NCI-H2081 (cell line): ENCODE measurements around the gene MZB1.

ENCODE experiments used
- DNase-seq, 2 experiments: peaks; one replicate each; lab custom pipeline; 2025; lab: John Stamatoyannopoulos, UW

MZB1 gene, protein sequence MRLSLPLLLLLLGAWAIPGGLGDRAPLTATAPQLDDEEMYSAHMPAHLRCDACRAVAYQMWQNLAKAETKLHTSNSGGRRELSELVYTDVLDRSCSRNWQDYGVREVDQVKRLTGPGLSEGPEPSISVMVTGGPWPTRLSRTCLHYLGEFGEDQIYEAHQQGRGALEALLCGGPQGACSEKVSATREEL

DNA sequence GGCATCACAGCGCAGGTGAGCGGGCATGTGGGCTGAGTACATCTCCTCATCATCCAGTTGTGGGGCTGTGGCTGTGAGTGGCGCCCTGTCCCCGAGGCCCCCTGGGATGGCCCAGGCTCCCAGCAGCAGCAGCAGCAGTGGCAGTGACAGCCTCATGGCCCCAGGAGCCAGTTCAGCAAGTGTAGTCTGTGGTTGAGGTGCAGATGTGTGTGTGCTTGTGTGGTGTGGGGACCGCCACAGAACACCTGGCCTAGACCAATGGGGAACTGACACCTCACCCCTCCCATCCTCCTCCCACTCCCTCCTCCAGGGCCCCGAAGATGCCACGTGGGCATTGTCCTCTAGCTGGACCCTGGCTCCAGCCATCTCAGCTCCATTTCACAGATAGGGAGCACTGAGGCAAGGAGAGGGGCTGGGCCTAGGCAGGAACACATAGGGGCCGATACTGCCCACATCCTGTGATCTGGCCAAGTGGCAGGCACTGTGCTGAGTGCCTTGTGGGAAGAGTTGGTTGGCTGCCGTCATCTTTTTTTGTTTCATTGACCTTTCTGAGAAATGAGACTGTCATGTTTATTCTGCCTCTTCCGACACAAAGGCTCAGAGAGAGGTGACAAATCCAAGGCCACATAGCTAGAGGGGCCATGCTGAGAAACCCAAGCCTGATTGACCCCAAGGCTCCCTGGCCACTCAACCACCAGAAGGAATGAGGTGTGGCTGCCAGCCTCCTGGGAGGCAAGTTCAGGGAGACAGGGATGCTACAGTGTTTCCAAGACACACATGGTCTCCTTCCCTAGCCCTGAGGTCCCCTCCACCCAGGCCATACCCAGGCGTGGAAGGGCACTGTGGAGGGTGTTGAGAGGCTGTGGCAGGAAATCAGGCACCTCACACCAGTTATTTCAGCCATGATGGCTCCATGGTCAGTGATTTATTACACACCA is at the start of gene MZB1:
Gene MZB1 (minus strand): TSS at position 213 of the 938 bp plus-strand sequence. CDS start 57 bp downstream, at position 156.
- no peak for DNase-seq

GRCh38 chr5:139439013-139439903 is 49.5 kb upstream of the MZB1 start, which contains the start of gene DNAJC18:
Gene DNAJC18, minus strand, starts transcription at chr5:139439525. Its CDS starts 80 bp downstream, at chr5:139439445.
- DNase-seq = peak; percentile 83 to 88

GRCh38 chr5:139438707-139439012 is 48.9 kb upstream of the MZB1 start:
- DNase-seq = no peak

DNA sequence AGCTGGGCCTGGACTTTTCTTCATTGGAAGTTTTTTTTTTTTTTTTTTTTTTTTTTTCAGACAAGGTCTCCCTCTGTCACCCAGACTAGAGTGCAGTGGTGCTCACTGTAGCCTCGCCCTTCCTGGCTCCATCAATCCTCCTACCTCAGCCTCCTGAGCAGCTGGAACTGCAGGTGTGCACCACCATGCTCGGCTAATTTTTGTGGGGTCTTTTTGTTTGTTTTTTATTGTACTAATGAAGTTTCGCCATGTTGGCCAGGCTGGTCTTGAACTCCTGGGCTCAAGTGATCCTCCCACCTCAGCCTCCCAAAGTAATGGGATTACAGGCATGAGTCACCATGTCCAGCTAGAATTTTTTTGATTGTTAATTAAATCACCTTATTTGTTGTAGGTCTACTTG is 46.0 kb upstream of the MZB1 start:
- DNase-seq = no peak

- no peak for DNase-seq
These were observed 42.0 kb upstream of the MZB1 start for GRCh38 chr5:139431706-139432105.

- DNase-seq = no peak
These were observed 40.3 kb upstream of the MZB1 start for GRCh38 chr5:139430015-139430414.

- no peak for DNase-seq
These were observed 36.6 kb upstream of the MZB1 start for GRCh38 chr5:139426203-139426885.

DNA sequence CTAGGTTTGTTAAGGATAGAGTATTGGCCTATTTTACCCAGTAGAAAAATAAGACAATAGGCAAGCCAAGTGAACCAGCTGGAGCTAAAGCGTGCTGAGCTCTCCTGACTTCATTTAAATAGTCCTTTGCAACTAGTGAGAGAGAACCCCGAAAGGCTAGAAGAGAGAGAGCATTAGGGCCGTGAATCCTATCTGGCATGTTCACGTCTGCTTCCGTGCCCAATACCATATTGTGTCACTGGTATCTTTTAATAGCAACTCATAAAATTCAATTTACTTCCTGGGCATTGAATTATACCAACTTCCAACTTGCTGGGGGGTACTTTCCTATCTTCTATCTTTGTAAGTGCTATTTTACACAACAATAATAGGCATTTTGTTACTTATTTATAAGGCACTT is 35.8 kb upstream of the MZB1 start:
- no peak for DNase-seq

DNA sequence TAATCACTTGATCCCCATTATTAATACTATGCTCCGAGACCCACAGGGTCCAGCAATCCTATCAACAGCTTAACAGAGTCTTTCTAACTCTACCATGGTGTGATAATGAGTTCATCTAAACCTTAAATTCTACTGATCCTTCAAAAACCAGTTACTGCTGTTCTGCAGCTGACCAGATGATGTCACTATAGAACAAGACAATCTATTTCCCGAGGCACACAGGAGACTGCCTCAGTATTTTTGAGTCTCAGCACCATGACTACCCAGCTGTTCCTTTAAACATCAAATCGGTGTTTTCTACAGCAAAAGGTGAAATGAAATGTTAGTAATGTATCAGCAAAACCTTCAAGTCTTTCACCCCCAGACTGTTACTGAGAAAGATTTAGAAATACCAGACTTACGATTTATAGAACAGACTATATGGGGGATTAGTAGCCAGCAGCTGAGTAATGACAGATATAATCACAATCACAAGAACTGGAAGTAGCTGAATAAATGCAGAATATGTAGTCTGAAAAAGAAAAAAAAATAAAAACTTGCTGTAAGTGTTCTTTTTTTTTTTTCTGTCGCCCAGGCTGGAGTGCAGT is 32.7 kb upstream of the MZB1 start:
- DNase-seq = peak; percentile 42 to 55

DNA sequence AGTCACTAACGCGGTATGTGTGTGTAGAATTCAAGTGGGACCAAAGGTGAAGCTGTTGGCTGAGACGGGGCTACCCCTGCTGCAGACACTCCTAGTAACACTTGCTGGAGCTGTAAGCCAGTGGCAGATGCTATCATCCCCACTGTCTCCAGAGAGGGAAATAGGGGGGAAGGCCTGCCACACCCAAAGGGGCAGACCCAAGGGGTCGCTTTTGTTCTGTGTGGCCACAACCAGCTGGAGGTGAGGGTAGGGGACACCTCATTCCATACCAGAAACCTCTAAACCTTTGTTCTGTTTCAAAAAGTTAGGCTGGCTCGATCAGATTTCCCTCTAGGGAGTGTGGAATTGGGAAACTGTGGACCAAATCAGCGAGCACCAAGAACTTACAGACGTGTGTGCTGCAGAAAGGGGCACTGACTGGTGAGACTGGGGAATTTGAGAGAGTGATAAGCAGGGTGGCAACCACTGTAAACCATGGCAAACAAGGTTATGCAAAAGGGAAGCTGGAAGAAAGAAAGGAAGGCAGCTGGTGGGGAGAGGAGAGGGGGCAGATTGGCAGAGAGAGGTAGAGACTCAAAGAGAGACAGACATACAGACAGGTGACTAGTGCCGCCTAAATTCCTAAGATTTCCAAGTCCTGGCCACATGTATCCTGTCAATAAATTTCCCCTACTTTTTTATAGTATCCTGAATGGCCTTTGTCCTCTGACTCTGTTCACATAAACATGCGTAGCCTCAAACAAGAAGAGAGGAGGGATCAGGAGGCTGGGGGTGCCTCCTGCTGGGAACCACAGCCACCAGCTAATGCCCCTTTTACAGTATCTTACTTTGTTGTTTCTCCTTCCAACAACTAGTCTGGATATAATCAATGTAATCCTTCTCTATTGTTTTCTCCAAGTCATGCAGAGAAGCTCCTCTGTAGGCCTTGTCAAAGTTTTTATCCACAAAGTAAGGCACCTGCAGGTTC is 29.8 kb upstream of the MZB1 start:
- no peak for DNase-seq

GRCh38 chr5:139418793-139419192 is 29.1 kb upstream of the MZB1 start:
- no peak for DNase-seq

GRCh38 chr5:139417214-139417613 is 27.5 kb upstream of the MZB1 start:
- DNase-seq = no peak

GRCh38 chr5:139416651-139417050 is 26.9 kb upstream of the MZB1 start:
- DNase-seq = no peak

- DNase-seq = no peak
These were observed 26.2 kb upstream of the MZB1 start for GRCh38 chr5:139415869-139416268.

- DNase-seq = peak; percentile 62 to 91
These were observed 25.6 kb upstream of the MZB1 start for GRCh38 chr5:139415221-139415861.

- DNase-seq = no peak
These were observed 24.9 kb upstream of the MZB1 start for GRCh38 chr5:139414581-139415130.

DNA sequence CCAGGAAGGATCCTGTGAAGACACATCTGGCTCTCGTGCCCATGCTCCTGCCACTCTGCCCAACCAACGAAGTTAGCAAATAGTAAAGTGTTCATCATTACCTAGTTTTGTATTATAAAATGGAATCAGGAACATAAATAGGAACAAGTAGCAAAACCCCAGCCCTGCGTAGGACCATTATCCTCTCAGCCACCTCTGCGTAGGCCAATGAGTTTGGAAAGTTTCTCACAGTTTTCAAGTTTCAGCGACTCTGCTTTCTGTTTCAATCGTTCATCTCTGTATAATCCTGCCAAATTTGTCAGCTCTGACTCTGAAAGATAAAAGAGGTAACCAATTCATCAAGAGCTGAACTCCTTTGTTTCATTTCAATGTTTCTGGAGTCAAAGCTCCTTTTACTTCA is 24.2 kb upstream of the MZB1 start:
- DNase-seq = no peak

DNA sequence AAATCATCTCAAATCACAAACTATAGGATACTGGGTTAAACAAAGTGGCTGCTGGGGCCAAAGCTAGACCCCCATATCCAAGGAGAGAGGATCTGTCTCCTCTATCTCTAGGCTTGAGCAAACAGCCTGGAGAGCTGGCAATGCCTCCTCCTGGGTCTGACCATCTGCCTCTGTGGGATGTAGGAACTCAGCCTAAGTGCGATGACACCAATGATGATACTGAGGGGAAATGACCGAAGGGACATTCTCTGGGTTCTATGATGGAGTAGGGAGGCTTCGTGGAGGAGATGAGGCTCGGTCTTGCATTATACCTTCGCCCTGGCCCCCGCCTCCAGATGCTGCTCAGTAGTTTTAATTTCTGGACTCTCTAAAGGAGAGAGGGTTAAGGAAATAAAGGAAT is 23.4 kb upstream of the MZB1 start:
- DNase-seq = no peak
